GM18519 (cell line): ENCODE data around the gene FBLN1.
"Not testable (repeated sequence)": the region's sequence is repeated elsewhere in the genome, so short reads cannot be mapped to it uniquely, and the experiment has no call there.

ENCODE experiments used
- ATAC-seq: cut with Tn5 transposase; IDR thresholded peaks from one replicate; pipeline ENCODE4 v1.9.1; 2021; ENCODE audit warnings: mild to moderate bottlenecking, moderate library complexity; ENCODE audit not compliant: unreplicated experiment, low FRiP score

Gene FBLN1

GRCh38 chr22:45600790-45601730 is 98.4 kb downstream of the FBLN1 start:
- no peak for ATAC-seq

- no peak for ATAC-seq
Observed at GRCh38 chr22:45602004-45602733, 99.5 kb downstream of the FBLN1 start.

DNA sequence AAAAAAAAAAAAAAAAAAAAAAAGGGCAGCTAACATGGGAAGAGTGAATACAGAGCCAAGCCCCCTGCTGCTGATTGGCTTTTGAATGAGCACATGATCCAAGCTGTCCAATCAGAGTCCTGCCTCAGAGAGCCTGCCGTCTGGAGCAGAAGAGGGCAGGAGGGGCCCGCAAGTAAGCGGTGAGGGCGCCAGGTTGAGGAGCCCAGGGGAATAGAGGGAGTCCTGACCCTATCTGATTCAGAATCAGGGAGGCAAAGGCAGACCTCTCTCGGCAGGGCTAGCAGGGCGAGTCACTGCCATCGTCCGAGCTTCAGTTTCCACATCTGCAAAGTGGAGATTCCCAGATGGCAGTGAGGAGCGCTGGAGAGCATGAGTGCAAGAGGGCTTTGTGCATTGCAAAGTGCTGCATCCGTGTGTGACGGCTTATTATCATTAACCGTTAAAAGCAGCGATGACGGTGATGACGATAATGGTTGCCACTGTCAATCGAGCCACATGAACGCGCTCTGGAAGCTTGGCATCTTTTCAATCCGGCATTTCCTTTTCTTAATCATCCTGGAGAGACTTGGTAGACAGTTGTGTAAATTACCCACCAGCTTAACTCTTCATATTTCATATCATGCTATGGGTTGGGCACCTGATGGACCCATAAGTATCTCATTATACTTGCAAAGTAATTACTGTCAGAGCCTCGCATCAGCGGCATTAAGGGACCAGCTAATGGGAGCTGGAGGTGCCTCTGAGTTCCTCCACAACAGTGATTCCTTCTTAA is 100.3 kb downstream of the FBLN1 start:
- ATAC-seq, result no peak

GRCh38 chr22:45603619-45604018 is 100.9 kb downstream of the FBLN1 start:
- ATAC-seq, result no peak

- not testable (repeated sequence) for ATAC-seq
Observed at GRCh38 chr22:45608045-45608444, 105.4 kb downstream of the FBLN1 start.

DNA sequence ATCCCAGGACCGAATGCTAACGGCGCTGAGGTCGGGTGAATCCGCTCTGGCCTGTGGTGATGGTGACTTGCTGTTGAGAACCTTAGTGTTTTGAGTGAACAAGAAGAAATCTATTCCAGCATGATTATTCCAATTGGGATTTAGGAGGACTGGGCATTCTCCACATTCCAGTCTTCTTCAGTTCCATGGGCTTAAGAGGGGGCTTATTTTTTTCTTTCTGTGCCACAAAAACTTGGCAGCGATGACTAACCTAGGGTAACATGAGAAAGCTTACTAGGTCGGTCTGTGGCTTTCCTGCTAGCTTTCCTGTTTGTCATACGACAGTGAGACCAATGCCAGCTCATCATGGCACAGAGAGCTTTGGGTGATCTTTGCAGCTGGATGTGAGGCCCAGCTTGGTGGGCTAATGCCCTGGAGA is 106.1 kb downstream of the FBLN1 start:
- ATAC-seq, result no peak

DNA sequence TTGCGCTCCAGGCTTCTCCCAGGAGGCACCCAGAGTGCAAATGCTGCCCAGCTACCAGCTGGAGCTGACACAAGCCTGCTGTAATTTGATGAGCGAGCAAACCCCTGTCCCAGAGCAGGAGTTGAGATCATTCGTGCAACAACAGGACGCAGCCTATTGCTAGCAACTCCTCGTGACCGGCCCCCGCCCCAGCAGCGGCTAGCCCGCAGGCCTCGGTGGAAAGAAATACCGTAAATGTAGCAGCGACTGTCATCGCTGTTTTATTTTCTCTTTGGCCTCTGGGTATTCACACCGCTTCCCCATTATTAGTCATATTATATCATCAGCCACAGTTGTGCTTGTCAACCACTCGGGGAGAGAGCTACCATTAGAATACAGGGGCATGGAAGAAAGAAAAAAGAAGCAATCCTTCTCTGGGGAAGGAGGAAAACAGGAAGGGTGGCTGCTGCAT is 109.8 kb downstream of the FBLN1 start:
- ATAC-seq, result no peak

- no peak for ATAC-seq
Observed at GRCh38 chr22:45612940-45613339, 110.3 kb downstream of the FBLN1 start.

DNA sequence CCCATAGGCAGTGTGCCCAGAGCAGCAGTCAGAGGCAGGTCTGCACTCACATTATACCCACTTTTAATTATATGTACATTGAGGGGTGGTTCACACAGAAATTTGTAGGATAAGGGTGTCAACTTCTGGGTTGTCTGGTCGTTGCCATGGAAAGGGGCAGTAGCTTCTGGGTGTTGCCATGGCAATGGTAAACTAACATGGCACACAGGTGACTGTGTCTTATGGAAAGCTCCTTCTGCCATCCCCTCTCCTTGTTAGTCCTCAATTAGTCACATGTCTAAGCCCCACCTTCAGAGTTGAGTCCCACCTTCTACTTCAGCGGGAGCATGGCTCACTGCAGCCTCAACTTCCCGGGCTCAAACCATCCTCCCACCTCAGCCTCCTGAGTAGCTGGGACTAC is 112.7 kb downstream of the FBLN1 start:
- no peak for ATAC-seq

- ATAC-seq, result no peak
Observed at GRCh38 chr22:45616432-45616831, 113.7 kb downstream of the FBLN1 start.

DNA sequence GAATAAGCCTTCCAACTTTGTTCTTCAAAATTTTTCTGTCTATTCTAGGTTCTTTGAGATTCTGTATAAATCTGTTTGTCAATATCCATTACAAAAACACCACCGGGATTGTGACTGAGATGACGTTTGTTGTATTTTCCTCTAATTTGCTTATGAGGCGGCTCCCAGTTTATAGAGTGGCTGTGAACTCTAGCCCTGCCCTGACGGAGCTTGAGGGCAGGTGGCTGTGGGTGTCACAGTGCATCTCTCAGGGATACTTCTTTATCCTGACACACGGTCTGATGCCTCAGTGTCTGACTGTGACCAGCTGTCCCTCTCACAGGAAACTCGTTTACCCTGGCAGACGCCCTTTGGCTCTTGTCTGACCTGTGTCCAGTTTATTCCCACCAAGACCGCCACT is 115.3 kb downstream of the FBLN1 start:
- no peak for ATAC-seq

DNA sequence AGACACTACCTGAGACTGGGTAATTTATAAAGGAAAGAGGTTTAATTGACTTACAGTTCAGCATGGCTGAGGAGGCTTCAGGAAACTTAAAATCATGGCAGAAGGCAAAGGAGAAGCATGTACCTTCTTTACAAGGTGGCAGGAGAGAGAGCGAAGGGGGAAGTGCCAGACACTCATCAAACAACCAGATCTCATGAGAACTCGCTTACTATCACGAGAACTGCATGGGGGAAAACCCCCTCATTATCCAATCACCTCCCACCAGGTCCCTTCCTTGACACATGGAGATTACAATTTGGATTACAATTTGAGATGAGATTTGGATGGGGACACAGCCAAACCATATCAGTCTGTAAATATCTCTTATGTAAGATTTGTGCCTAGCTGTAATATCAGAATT is 118.0 kb downstream of the FBLN1 start:
- no peak for ATAC-seq

DNA sequence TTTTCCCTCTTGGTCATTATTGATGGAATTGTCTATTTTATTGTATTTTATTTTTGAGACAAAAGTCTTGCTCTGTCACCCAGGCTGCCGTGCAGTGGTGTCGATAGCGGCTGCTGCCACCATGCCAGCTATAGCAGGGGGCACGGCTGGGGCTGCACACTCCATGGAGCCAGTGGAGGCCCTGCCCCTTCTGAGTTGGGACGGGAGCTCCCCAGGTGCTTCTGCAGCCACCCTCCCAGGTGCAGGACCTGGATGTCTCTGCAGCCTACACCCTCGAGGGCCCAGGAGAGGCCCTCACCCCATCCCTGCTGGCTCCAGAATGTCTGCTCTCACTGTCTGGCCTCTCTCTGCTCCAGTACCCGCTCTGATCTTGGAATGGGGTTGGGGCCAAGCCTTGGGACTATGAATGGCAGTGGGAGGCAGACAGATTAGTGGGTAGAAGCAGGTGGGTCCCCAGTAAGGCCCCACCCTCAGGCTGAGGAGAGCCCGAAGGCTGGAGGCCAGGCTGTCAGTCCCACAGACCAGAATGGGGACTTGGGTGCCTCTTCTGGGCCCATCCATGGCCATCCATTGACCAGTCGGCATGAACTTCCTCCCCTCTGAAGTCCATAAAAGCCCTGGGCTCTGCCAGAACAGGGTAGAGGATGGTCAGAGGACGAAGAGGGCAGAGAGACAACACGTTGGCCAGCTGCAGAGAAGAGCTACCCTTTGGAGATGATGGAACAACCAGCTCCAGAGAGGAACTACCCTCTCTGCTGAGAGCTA is 119.3 kb downstream of the FBLN1 start:
- no peak for ATAC-seq

- ATAC-seq, result not testable (repeated sequence)
Observed at GRCh38 chr22:45623464-45624145, 120.9 kb downstream of the FBLN1 start.

GRCh38 chr22:45626198-45626651 is 123.5 kb downstream of the FBLN1 start:
- ATAC-seq, result no peak

DNA sequence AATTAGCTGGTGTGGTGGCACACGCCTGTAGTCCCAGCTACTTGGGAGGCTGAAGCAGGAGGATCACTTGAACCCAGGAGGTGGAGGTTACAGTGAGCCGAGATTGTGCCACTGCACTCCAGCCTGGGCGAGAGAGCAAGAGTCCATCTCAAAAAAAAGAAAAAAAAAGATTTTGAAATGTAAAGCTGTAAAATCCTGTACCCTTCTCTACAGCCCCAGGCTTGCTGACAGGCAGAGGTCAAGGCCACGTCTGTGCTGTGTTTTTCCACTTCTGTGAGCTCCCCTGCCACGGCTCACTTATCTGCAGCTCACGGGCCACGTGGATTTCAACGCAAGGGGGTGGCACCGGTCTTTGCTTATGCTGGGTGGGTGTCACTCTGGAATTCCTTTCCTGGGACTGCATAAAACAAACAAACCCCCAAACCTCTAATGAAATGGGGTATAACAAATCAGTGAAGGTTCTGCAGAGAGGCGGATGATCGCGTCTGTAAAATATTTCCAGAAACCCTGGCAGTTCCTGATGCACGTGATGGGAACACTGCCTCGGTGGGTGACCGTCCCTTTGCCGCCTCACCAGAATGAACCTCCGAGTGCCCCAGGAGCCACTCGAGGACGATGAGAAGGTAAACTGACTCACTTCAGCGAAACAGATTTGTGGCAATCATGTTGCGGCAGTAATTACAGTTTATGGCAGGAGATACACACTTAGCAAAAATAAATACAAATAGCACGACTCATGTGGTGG is 125.0 kb downstream of the FBLN1 start:
- ATAC-seq, result no peak

DNA sequence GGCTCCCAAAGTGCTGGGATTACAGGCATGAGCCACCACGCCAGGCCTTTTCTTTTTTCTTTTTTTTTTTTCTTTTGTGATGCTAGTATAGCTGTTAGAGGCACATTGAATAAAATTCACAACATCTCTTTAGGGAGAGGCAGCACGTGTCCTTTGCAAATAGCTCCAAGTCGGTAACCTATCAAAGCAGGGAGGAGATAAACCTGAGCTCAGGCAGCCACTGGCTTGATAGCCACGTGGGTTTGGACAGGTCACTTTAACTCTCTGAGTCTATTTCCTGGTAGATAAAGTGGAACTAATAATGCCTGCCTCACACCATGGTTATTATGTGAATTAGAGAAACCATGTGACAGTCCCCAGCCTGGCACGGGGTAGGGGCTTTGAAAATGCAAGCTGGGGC is 125.8 kb downstream of the FBLN1 start:
- no peak for ATAC-seq

DNA sequence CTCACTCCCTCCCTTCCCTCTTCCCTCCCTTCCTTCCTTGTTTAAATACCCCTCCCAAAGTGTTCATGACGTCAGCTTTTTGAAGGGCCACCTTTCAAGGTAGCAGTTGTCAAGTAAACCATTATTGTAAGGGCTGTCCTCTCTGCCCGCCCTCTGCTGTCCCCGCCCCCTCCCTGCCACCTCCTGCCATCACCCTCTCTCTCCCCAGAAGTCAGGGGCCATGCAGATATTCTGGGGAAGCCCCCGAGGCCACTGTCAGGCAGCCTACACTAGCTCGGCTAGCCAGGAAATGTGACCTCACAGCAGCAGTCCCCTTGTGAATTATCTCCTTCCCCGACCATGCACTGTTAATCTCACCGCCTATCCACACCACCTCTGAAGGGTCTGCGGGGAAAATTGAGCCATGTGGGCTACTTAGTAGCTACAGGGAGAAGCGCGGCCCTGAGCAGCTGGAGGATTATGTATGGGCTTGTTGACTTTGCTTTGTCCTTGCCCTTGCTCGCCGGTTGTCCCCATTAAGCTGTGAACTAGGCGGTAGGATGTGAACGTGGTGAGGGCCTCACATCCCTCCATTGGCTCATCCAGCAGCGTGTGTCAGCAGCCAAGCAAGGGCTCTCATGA is 126.9 kb downstream of the FBLN1 start:
- ATAC-seq, result no peak
